Renal cortical epithelial cell (primary cell): ENCODE results near the gene CXorf58. TPM values are rescaled to one million over a fixed set of nuclear protein-coding genes. Genes with fewer than 3 reads are reported as not detected.
"Not testable (repeated sequence)": the region's sequence is repeated elsewhere in the genome, so short reads cannot be mapped to it uniquely, and the experiment has no call there.

Source experiments
- DNase-seq: peaks from one replicate; pipeline ENCODE4 v3.0.0-alpha.2; 2011; ENCODE audit warnings: low read depth
- total RNA-seq: library from RNA; depleted of rRNA; stranded (reverse); fragments of >200 nt; gene quantifications from 2 replicates; pipeline ENCODE4 v1.2.3, GENCODE V29; 2014

CXorf58 gene
- total RNA-seq, 1 donor from 2014 or later, result not detected

GRCh38 chrX:23952984-23953907 lies 45.4 kb downstream of the CXorf58 start:
- DNase-seq, result peak; percentile 24

GRCh38 chrX:23953908-23954269 lies 46.1 kb downstream of the CXorf58 start:
- no peak for DNase-seq

- no peak for DNase-seq
These were observed 46.6 kb downstream of the CXorf58 start for GRCh38 chrX:23954396-23954795.

- no peak for DNase-seq
These were observed 52.0 kb downstream of the CXorf58 start for GRCh38 chrX:23959781-23960180.

- DNase-seq, result no peak
These were observed 56.4 kb downstream of the CXorf58 start for GRCh38 chrX:23964191-23964590.

- DNase-seq, result not testable (repeated sequence)
These were observed 57.8 kb downstream of the CXorf58 start for GRCh38 chrX:23965630-23966029.

- no peak for DNase-seq
These were observed 70.7 kb downstream of the CXorf58 start for GRCh38 chrX:23978491-23978890.

- DNase-seq, result peak; percentile 44
These were observed 72.2 kb downstream of the CXorf58 start for GRCh38 chrX:23980011-23980441.

GRCh38 chrX:23981222-23981621 lies 73.4 kb downstream of the CXorf58 start:
- no peak for DNase-seq

GRCh38 chrX:23981711-23982110 lies 73.9 kb downstream of the CXorf58 start:
- peak; percentile 6 for DNase-seq

GRCh38 chrX:23982891-23983290 lies 75.1 kb downstream of the CXorf58 start:
- DNase-seq, result no peak

Other genes with a start within 250 kb of the CXorf58 start
- gene PRDX4, start 240.5 kb upstream of the CXorf58 start, total RNA-seq, result 100 and 200 TPM in 2 replicates
- 51.2 and 112 TPM in 2 replicates for gene ACOT9, start 164.7 kb upstream of the CXorf58 start, total RNA-seq
- gene SAT1, start 124.8 kb upstream of the CXorf58 start, total RNA-seq, result 569 and 976 TPM in 2 replicates
- 16.1 and 16.3 TPM in 2 replicates for gene APOO, start 68 bp upstream of the CXorf58 start, total RNA-seq
- 7.3 and 15.1 TPM in 2 replicates for gene KLHL15, start 119.2 kb downstream of the CXorf58 start, total RNA-seq
- 321 and 489 TPM in 2 replicates for gene EIF2S3, start 146.9 kb downstream of the CXorf58 start, total RNA-seq
- 38.2 and 121 TPM in 2 replicates for gene ZFX, start 241.7 kb downstream of the CXorf58 start, total RNA-seq